Suppressor macrophage (primary cell): ENCODE results near the gene HS1BP3.

ENCODE experiments used
- DNase-seq, 4 experiments: peaks; one replicate each; pipeline ENCODE4 v3.0.0-alpha.2; 2020 to 2022

HS1BP3 gene

GRCh38 chr2:20627712-20628380, 23.1 kb downstream of the HS1BP3 start:
- DNase-seq, result no peak

DNA sequence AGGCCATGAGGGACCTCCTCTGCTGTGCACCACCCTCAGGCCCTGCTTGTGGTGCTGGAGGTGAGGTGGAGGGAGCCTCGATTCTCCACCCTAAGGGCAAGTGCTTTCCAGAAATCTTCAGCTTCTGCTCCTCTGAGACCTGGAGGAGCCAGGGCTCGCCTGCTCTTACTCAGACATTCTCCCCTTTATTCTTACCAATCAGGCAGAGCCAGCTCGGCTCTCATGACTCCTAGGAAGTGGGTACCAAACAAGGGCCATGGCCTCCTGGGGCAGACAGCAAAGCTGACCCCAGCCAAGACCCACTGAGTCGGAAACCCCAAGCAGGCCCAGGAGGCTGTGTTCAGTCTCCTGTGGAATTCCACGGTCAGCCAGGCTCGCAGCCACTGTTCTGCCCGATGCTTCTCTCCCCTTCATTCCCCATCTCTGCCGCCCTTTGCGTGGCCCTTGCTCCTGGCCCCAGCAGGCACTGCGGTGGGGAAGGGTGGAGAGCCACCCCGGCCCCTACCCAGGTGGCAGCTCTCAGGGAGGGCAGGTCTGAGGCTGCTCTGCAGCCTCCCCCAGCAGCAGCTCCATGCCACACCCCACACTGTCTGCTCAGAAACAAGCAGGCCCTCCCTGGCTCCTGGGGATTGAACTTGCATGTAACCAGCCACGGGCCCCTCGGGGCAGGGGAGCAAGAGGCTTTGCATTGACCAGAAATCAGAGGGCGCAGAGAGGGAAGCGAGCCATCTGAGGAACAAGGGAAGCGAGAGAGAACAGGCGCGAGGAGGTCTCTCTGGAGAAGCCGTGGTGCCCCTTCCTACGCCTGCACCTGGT, 24.0 kb downstream of the HS1BP3 start:
- no peak for DNase-seq

- DNase-seq, result no peak
Measured at GRCh38 chr2:20626392-20626697, 24.6 kb downstream of the HS1BP3 start.

GRCh38 chr2:20625491-20626391, 25.2 kb downstream of the HS1BP3 start:
- DNase-seq, result no peak

GRCh38 chr2:20624884-20625485, 25.9 kb downstream of the HS1BP3 start:
- no peak for DNase-seq

GRCh38 chr2:20624156-20624883, 26.6 kb downstream of the HS1BP3 start:
- no peak for DNase-seq

- no peak for DNase-seq
Measured at GRCh38 chr2:20623741-20624155, 27.1 kb downstream of the HS1BP3 start.

GRCh38 chr2:20623241-20623640, 27.7 kb downstream of the HS1BP3 start:
- no peak for DNase-seq

- DNase-seq, result no peak
Measured at GRCh38 chr2:20622731-20623130, 28.2 kb downstream of the HS1BP3 start.

DNA sequence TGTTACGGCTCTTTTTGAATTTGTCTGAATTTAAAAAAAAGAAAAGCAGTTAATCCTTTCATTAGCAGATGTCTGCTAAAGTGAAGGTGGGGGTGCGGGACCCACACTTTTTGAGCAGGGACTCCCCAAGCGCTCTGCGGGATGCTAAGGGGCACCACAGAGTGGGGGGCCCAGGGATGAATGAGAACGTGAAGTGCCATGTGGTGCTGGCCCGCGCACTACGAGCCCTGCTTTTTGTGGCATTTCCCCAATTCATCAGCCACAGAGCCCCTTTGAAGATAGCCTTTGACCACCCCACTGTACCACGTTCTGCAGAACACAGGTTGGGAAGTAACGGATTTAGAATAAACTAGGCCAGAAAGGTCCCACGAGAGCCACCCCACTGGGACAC, 28.6 kb downstream of the HS1BP3 start:
- no peak for DNase-seq

DNA sequence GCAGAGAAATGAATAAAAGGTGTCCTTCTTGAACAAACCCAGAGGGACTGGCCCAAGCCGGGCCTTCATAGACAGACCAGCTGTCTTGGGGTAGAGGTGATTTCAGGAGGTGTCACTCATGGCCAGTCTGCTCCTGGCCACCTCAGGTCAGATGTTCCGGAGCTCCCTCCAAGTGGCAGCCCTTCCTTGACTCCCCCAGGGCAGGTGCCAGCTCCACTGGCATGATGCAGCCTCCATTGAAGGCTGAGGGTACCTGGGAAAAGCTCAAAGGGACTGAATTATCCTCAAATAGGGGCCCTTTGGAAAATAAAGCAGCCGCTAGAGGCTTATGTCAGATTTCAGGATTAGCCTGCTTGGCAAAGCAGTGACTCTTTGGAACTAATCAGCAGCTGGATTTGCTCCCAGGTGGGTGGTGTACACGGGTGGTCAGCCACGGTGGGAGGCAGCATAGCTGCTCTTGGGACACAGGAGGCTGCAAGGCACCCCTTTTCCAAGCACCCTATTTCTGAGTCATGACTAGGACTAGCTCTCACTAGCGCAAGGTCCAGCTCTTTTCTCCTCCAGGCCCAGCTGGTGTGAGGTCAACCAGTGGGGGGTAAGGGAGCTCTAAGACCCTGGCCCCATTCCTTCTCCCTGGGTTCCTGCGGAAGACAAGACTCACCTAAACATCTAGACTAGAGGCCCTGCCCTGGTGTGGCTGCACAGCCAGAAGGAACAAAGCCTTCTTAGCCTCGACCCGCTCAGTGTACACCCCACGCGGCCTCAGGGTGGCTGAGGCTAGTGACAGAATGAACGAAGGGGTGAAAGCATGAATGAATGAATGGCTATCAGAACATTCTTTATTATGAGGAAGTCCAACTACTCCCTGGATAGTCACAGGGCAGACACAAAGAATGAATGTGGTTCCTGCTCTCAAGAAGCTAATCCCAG, 29.3 kb downstream of the HS1BP3 start:
- no peak for DNase-seq

DNA sequence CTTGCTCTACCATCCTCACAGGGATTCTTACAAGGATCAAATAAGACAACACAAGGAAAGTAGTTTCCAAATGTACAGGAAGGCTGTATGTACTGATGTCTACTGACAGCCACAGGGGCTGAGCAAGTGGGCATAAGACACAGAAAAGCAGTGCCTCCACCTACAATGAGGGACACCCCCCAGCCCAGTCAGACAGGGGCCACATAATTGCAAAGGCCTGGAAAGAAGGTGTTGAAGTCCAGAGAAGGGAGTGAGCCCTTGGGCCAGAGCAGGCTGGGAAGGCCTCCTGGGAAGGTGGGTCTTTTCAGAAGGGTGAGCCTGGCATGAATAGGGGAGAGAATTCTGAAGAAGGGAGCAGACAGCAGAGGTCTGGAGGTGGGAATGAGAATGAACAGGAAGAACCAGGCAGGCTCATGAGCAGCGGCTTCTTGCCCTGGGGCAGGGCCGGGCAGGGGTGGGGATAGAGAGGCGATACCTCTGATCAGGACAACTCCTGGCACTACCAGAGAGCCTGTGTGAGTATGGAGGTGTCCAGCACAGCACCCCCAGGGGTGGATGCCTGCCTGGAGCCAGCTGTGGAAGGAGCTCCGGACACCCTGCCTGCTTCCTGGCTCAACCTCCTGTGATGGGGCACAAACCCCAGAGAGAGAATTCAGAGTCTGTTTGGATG, 30.1 kb downstream of the HS1BP3 start:
- DNase-seq, result no peak

DNA sequence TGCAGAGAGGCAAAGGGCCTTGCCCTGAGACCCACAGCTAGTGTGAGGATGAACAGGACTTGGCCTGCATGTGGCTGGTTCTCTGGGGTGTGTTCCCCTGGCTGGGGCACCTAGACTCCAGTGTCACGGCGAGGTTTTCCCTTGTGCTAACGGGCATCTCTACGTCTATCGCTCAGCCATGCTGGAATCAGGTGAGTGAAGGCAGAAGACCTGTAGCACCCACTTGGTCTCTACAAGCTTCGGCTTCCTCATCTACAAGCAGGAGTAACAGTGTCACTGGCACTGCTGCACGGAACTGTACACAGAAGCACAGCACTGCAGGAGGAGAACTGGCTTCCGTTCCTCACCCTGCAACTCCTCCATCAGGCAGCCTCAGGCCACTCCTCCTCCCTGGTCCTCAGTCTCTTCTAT, 30.6 kb downstream of the HS1BP3 start:
- DNase-seq, result no peak

- DNase-seq, result no peak
Measured at GRCh38 chr2:20619624-20620024, 31.3 kb downstream of the HS1BP3 start.

- DNase-seq, result no peak
Measured at GRCh38 chr2:20618886-20619521, 31.9 kb downstream of the HS1BP3 start.

DNA sequence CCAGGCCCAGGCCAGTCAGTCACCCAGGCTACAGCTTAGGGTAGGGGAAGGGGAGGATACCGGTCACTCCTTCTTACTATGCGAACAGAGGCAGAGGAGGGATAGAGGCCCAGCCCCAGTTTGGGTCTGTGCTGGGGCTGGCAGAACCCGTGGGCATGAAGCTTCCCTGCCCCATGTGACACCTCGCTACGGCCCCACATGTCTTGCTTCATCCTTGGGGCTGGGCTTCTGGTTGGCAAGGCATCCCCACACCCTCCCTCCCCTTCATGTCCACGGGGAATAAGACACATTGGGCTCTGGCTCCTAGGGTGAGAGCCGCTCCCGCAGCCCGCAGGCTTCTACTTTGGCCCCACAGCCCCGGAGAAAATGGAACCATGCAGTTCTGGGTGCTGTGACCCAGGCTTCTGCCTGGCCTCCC, 32.4 kb downstream of the HS1BP3 start:
- peak; percentile 76 to 86 (median 78) for DNase-seq

DNA sequence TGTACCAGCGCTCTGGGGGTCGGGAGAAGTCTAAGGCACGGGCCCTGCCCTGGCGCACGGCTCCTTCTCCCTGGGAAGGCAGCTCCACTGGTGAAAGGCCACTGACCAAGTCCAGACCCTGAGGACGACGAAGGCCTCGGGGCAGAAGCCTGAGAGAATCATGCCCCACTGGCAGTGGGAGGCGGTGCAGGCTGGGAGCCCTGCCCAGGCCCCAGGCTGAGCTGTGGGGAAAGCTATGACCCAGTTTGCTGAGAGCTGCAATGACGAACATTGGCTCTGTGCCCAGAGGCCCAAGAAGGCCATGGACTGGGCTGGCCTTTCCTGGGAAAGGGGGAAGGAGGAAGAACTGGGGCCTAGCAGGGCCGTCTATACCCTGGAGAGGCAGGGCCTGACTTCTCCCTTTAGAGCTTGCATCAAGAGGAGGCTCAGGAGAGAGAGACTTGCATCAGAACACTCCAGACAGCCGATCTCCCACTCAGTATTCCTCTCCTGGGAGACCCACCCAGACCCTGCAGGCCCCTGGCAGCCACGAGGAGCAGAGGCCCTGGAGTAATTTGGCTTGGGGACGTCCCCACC, 32.9 kb downstream of the HS1BP3 start:
- peak; percentile 98 to 100 (median 98) for DNase-seq

- DNase-seq, result peak in 1 of 4 experiments; percentile 23
Measured at GRCh38 chr2:20617081-20617575, 33.8 kb downstream of the HS1BP3 start.

DNA sequence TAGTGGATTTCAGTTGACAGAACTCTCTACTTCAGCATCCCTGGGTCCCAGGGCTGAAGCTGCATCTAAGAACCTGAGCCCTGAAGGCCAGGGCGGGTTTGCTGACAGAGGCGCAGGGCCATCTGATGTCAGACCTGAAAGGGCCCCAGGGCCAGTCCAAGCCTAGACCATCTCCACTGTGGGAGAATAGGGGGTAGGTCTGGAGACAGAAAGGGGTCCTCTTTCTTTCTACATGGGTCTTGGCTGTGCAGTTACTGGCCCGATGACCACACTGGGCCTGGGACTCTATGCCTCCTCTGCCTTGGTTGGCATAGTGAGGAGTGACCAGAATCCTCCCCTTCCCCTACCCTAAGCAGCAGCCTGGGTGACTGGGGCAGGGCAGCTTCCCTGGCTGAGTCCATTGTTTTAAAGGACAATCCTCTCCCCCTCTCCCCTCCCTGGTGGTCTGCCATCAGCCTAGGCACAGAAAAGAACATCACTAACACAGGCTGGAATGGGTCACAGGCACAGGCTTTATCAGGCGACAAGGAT, 34.5 kb downstream of the HS1BP3 start:
- no peak for DNase-seq
